DOHH2 (cell line): ENCODE data around the gene CAPRIN1.

ENCODE experiments used
- H3F3A ChIP-seq: fragments of 200-600 bp; sonication (generic), shearing (Covaris generic); 2 replicates; pipeline ENCODE4 v1.6.0; 2016; ENCODE audit warnings: antibody characterized with exemption, mild to moderate bottlenecking; ENCODE audit not compliant: control insufficient read depth, insufficient read depth
- H3K27ac ChIP-seq: fragments of 200-600 bp; sonication (generic); 2 replicates; pipeline ENCODE4 v1.5.1; 2014; ENCODE audit warnings: low read depth, mild to moderate bottlenecking, low read length, moderate library complexity
- H3K27me3 ChIP-seq: fragments of 200-600 bp; sonication (generic); 2 replicates; pipeline ENCODE4 v1.6.1; 2014; ENCODE audit warnings: mild to moderate bottlenecking, low read length, mixed read lengths; ENCODE audit not compliant: control insufficient read depth
- H3K36me3 ChIP-seq: fragments of 200-600 bp; sonication (generic); 2 replicates; pipeline ENCODE4 v1.6.1; 2014; ENCODE audit warnings: mild to moderate bottlenecking, low read length, moderate library complexity, mixed read lengths; ENCODE audit not compliant: control insufficient read depth
- H3K4me1 ChIP-seq: fragments of 200-600 bp; sonication (generic); 2 replicates; pipeline ENCODE4 v1.6.1; 2014; ENCODE audit warnings: mild to moderate bottlenecking, low read length, mixed read lengths; ENCODE audit not compliant: control insufficient read depth
- H3K4me2 ChIP-seq: fragments of 200-600 bp; sonication (generic); 2 replicates; pipeline ENCODE4 v1.6.0; 2014; ENCODE audit warnings: mild to moderate bottlenecking, low read length, moderate library complexity
- H3K4me3 ChIP-seq: fragments of 200-600 bp; sonication (generic); 2 replicates; pipeline ENCODE4 v1.5.1; 2014; ENCODE audit warnings: mild to moderate bottlenecking, low read length, mixed read lengths
- H3K79me2 ChIP-seq: fragments of 200-600 bp; sonication (generic); 2 replicates; pipeline ENCODE4 v1.6.1; 2014; ENCODE audit warnings: mild to moderate bottlenecking, low read length, mixed read lengths; ENCODE audit not compliant: control insufficient read depth
- H3K9me2 ChIP-seq: fragments of 200-600 bp; sonication (generic); replicated peaks from 2 replicates; pipeline ENCODE4 v1.6.1; 2014; ENCODE audit warnings: mild to moderate bottlenecking, low read length, mixed read lengths; ENCODE audit not compliant: control insufficient read depth
- H3K9me3 ChIP-seq: fragments of 200-600 bp; sonication (generic); 2 replicates; pipeline ENCODE4 v1.6.1; 2014; ENCODE audit warnings: antibody characterized with exemption, low read length, mixed read lengths; ENCODE audit not compliant: control insufficient read depth, insufficient read depth
- H4K20me1 ChIP-seq: fragments of 200-600 bp; sonication (generic); 2 replicates; pipeline ENCODE4 v1.6.0; 2014; ENCODE audit warnings: low read depth, mild to moderate bottlenecking, antibody characterized with exemption, low read length, moderate library complexity; ENCODE audit not compliant: control insufficient read depth, insufficient read depth
- EZH2phosphoT487 ChIP-seq: fragments of 200-600 bp; sonication (generic); IDR thresholded peaks from 2 replicates; pipeline ENCODE4 v1.6.1; 2017; ENCODE audit warnings: borderline replicate concordance, mild to moderate bottlenecking, antibody characterized with exemption, low read length, moderate library complexity, mixed read lengths
- TF ChIP-seq, protein P1 (sequence below): fragments of 200-600 bp; sonication (generic); IDR thresholded peaks from one replicate; pipeline ENCODE4 v1.5.1; 2014; ENCODE audit warnings: antibody characterized with exemption, mild to moderate bottlenecking, low read depth, low read length; ENCODE audit not compliant: poor library complexity, severe bottlenecking

Gene CAPRIN1

DNA sequence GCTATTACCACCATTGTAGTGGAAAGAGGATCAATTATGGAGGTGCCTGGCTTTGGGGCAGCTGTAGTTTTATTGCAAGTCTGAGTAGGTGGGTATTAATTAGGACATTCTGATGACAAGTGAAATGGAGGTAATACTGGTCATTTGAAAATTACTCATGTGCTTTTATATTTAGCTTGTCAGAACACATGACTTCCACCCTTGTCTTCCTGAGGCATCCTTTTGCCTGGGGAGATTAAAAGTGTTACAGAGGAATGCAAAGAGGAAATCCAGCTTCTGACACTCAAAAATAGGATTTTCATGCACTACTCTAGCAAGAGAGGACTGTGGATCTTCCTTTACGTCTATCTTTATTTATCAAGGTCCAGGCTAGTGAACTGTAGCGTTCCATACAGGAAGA lies 44.7 kb upstream of the CAPRIN1 start:
- no peaks in the 10 kb centered on the region for H3K4me1 ChIP-seq
- no peak overlapping the region for H3K27ac ChIP-seq
- H4K20me1 ChIP-seq, result no peaks in the 10 kb centered on the region
- H3K27me3 ChIP-seq, result peaks cover 17% of the 10 kb centered on the region; the same call in 1 of the 2 replicates
- H3K36me3 ChIP-seq, result no peaks in the 10 kb centered on the region
- H3K9me3 ChIP-seq, result no peaks in the 10 kb centered on the region
- no peak for TF ChIP-seq EZH2phosphoT487
- TF ChIP-seq, protein P1, sequence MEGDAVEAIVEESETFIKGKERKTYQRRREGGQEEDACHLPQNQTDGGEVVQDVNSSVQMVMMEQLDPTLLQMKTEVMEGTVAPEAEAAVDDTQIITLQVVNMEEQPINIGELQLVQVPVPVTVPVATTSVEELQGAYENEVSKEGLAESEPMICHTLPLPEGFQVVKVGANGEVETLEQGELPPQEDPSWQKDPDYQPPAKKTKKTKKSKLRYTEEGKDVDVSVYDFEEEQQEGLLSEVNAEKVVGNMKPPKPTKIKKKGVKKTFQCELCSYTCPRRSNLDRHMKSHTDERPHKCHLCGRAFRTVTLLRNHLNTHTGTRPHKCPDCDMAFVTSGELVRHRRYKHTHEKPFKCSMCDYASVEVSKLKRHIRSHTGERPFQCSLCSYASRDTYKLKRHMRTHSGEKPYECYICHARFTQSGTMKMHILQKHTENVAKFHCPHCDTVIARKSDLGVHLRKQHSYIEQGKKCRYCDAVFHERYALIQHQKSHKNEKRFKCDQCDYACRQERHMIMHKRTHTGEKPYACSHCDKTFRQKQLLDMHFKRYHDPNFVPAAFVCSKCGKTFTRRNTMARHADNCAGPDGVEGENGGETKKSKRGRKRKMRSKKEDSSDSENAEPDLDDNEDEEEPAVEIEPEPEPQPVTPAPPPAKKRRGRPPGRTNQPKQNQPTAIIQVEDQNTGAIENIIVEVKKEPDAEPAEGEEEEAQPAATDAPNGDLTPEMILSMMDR, result no peak
- no peaks in the 10 kb centered on the region for H3K79me2 ChIP-seq
- H3K4me2 ChIP-seq, result no peak overlapping the region
- H3F3A ChIP-seq, result no peaks in the 10 kb centered on the region
- H3K4me3 ChIP-seq, result no peak overlapping the region
- H3K9me2 ChIP-seq, result no peaks in the 10 kb centered on the region

DNA sequence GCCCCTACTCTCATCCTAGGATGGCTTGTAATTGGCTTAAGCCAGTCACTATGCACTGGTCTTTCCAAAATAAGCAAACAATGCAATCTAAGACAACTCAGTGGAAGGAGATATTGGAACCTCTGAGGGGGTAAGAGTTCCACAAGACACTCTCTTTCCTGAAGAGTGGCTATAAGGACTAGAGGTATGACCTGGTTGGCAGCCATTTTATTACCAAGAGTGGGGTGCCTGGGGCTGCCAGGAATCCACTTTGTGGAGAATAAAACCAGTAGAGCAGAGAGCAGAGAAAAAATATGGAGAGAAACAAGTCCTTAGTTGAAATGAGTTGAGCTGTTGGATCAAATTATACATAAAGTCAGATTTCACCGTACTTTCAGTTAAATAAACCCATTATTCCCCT lies 38.8 kb upstream of the CAPRIN1 start:
- no peak overlapping the region for H3K4me3 ChIP-seq
- TF ChIP-seq, protein P1, result no peak
- no peak for TF ChIP-seq EZH2phosphoT487
- H3K9me2 ChIP-seq, result no peaks in the 10 kb centered on the region
- H4K20me1 ChIP-seq, result no peaks in the 10 kb centered on the region
- H3K36me3 ChIP-seq, result no peaks in the 10 kb centered on the region
- no peaks in the 10 kb centered on the region for H3K79me2 ChIP-seq
- H3K9me3 ChIP-seq, result no peaks in the 10 kb centered on the region
- H3F3A ChIP-seq, result no peaks in the 10 kb centered on the region
- no peak overlapping the region for H3K4me2 ChIP-seq
- no peak overlapping the region for H3K27ac ChIP-seq
- no peaks in the 10 kb centered on the region for H3K4me1 ChIP-seq
- H3K27me3 ChIP-seq, result no peaks in the 10 kb centered on the region

DNA sequence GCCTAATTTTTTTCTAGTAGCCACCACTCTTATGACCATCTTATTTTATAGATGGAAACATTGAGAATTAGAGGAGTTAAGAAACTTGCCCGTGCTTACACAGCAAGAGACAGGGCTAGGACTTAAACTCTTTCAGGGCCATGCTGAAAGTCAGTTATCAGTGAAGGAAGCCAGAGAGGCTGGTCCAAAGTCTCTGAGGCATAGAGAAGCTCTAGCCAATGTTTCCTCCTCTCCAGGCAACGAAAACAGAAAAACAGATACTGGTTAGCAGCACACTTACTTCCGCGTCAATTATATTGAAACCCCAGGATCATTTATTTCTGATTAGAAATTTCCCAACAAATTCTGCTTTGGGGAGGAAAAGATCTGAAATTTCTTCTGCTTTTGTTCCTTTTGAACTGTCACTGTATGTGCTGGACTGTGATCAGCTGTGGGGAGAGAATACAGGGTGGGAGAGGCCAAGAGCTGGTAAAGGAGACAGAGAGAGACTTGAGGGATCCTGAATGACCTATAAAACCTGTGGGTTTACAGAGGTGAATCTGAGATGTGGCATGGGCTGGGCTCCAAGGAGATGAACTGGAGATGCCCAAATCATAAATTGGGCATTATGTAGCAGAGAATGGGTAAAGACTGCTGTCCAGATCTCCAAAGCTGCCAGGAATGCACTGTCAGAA lies 37.5 kb upstream of the CAPRIN1 start:
- no peaks in the 10 kb centered on the region for H3K79me2 ChIP-seq
- no peaks in the 10 kb centered on the region for H3K9me3 ChIP-seq
- no peaks in the 10 kb centered on the region for H3F3A ChIP-seq
- H3K27me3 ChIP-seq, result no peaks in the 10 kb centered on the region
- H3K4me3 ChIP-seq, result no peak overlapping the region
- H3K4me1 ChIP-seq, result no peaks in the 10 kb centered on the region
- H3K36me3 ChIP-seq, result no peaks in the 10 kb centered on the region
- H4K20me1 ChIP-seq, result no peaks in the 10 kb centered on the region
- no peak overlapping the region for H3K27ac ChIP-seq
- TF ChIP-seq, protein P1, result no peak
- TF ChIP-seq EZH2phosphoT487, result no peak
- no peak overlapping the region for H3K4me2 ChIP-seq
- H3K9me2 ChIP-seq, result no peaks in the 10 kb centered on the region
